Esophagus squamous epithelium (tissue), 5 donors: ENCODE data around the gene CAMKMT. TPM values are rescaled to one million over a fixed set of nuclear protein-coding genes. Genes with fewer than 3 reads are reported as not detected.

Source experiments
- DNase-seq: peaks from one replicate; lab custom pipeline; 2025; lab: John Stamatoyannopoulos, UW
- H3K27ac ChIP-seq, 4 donors: fragments of 200-600 bp; sonication (generic); one replicate each; pipeline ENCODE4 v1.5.1; 2016 to 2019; ENCODE audit warnings: mild to moderate bottlenecking in 1 of 4
- H3K27me3 ChIP-seq, 4 donors: fragments of 200-600 bp; sonication (generic); 1 replicate in 3 of 4; 2 replicates in 1 of 4; pipeline versions ENCODE4 v1.5.1 to v1.6.0; 2017 to 2021; ENCODE audit warnings: antibody characterized with exemption in 1 of 4
- H3K36me3 ChIP-seq, 3 donors: fragments of 200-600 bp; sonication (generic); one replicate each; pipeline ENCODE4 v1.5.1; 2016 to 2019
- H3K4me1 ChIP-seq, 3 donors: fragments of 200-600 bp; sonication (generic); one replicate each; pipeline ENCODE4 v1.5.1; 2017 to 2019
- H3K4me3 ChIP-seq, 4 donors: fragments of 200-600 bp; sonication (generic); 1 replicate in 3 of 4; 2 replicates in 1 of 4; pipeline ENCODE4 v1.5.1; 2016 to 2019; ENCODE audit warnings: mild to moderate bottlenecking in 2 of 4, moderate library complexity in 1 of 4
- H3K9me3 ChIP-seq, 3 donors: fragments of 200-600 bp; sonication (generic); one replicate each; pipeline ENCODE4 v1.5.1; 2016 to 2019
- POLR2A ChIP-seq, 4 donors: fragments of 450-650 bp; IDR thresholded peaks; one replicate each; pipeline ENCODE4 v1.6.1; 2017; ENCODE audit warnings: antibody characterized with exemption in 4 of 4, mild to moderate bottlenecking in 4 of 4, moderate library complexity in 3 of 4
- WGBS, 2 donors: methylation state at CpG; one replicate each; pipeline ENCODE4 v1.1.5; 2018; 5-methylcytosine and 5-hydroxymethylcytosine counted together
- intact Hi-C: fragments of 100-400 bp; cut with DNase I; formaldehyde crosslinking; loops from one replicate; pipeline ENCODE4 v1.15.0; 2022
- total RNA-seq, 4 donors: library from RNA; depleted of rRNA; stranded (reverse); fragments of >200 nt; gene quantifications; one replicate each; pipeline ENCODE4 v1.1.0, GENCODE V29; 2016
- TF ChIP-seq, protein P1 (sequence below), 6 experiments: fragments of 450-650 bp in 4 of 6; fragments of 200-600 bp in 2 of 6; sonication (generic) in 2 of 6; IDR thresholded peaks; one replicate each; pipeline ENCODE4 v1.5.1; 2016 to 2019; ENCODE audit warnings: antibody characterized with exemption in 6 of 6, mild to moderate bottlenecking in 4 of 6, moderate library complexity in 4 of 6
- donor health status: DM: yes; HTN: yes; CAD: no.

CAMKMT gene
- total RNA-seq, 4 donors from 2014 or later, result 5.7 to 14.4 (median 10.6) TPM

DNA sequence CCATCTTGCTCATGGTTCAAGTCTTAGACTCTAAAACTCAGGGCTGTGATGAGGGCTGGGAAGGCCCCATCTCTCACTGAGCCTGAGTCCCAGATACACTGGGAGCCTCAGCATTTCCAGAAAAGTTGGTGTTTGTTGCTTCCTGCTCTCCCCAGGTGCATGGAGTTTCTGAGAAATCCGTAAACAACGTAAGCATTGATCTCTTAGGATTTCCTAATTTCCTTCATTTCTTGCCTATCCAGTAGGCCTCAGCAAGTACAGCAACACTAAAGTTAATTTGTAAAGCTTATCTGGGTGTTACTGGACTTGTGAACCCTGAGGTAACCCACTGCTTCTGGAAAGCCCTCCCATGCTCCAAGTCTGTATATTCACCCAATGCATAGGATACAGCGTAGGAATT, 380.3 kb downstream of the CAMKMT start:
- DNase-seq, result no peak
- no peaks in the 10 kb centered on the region for H3K9me3 ChIP-seq
- H3K36me3 ChIP-seq, result no peaks in the 10 kb centered on the region
- no peak overlapping the region for H3K4me3 ChIP-seq
- TF ChIP-seq POLR2A (IDR thresholded peaks at IDR 0.05), result no peak
- TF ChIP-seq, protein P1, sequence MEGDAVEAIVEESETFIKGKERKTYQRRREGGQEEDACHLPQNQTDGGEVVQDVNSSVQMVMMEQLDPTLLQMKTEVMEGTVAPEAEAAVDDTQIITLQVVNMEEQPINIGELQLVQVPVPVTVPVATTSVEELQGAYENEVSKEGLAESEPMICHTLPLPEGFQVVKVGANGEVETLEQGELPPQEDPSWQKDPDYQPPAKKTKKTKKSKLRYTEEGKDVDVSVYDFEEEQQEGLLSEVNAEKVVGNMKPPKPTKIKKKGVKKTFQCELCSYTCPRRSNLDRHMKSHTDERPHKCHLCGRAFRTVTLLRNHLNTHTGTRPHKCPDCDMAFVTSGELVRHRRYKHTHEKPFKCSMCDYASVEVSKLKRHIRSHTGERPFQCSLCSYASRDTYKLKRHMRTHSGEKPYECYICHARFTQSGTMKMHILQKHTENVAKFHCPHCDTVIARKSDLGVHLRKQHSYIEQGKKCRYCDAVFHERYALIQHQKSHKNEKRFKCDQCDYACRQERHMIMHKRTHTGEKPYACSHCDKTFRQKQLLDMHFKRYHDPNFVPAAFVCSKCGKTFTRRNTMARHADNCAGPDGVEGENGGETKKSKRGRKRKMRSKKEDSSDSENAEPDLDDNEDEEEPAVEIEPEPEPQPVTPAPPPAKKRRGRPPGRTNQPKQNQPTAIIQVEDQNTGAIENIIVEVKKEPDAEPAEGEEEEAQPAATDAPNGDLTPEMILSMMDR (IDR thresholded peaks at IDR 0.05), result no peak
- 88 to 96% methylated on average over 3 of the region's 3 CpGs for WGBS, 2 donors
- no peaks in the 10 kb centered on the region for H3K27me3 ChIP-seq
- H3K27ac ChIP-seq, result peak overlapping the region in 1 of 4 donors; percentile 13
- intact Hi-C loops, result no loop called here
- H3K4me1 ChIP-seq, result peaks cover 0 to 17% (median 0%) of the 10 kb centered on the region in 3 donors

DNA sequence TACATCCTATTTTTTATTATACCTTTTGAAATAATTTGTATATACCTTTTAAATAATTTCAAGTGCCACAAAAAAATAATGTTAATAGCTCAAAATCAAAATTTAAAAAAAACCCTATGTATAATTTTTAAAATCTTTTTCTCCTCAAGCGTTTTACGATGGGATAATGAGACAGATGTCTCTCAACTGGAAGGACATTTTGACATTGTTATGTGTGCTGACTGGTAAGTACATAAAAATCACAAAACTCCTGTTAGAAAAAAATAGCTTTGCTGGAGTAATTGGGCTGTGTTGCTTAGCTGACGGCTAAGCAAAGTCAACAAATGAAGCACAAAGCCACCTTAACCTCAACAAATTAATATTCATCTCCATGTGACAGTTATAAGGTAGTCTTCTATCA, 381.7 kb downstream of the CAMKMT start:
- Histone ChIP-seq H3K9me3 (no peaks in the 10 kb centered on the region), H3K36me3 (no peaks in the 10 kb centered on the region), H3K27ac (no peak overlapping the region), H3K4me3 (no peak overlapping the region), H3K4me1 (peaks cover 0 to 17% (median 0%) of the 10 kb centered on the region in 3 donors), H3K27me3 (no peaks in the 10 kb centered on the region)
- 95 to 96% methylated on average over 3 of the region's 3 CpGs for WGBS, 2 donors
- intact Hi-C loops, result no loop called here
- DNase-seq, result no peak
- TF ChIP-seq POLR2A (IDR thresholded peaks at IDR 0.05), result no peak
- TF ChIP-seq, protein P1 (IDR thresholded peaks at IDR 0.05), result no peak

DNA sequence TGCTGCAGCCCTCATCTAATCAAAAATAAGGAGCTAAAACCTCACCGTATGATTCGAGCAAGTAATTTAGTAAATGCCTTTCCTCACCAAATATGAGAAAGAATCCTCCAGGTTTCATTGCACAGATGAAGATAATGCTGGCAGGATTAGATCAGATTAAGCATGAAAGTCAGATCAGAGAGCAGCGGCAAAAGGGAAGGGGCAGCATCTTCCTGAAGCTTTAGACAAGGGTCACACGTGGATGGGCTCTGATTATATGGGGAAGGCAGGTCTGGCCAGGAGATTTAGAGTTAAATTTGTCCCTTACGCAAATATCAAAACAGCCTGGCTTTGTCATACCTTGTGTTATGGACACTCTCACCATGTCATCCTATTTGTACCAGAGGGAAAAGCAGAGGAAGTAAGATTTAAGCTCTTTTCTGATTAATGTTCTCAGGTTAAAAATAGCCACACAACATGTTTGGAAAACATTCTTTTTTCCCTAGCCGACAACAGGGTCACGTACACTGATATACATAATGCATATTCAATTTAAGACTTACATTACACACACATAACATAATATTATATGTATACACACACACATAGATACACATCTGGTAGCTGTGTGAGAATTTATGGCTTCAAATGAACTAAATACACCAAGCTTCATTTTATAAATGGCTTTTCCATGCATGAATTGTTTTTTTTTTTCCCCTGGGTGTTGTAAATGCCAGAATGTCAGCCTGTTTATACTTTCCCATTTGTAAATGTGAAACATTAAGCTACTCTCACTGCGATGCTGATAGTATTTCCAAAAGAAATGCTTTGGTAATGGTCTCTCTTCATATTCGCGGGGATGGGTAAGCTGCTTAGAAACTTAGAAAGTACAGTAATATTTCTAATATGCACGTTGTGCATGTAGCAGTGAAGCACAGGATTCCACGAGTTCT, 383.5 kb downstream of the CAMKMT start:
- H3K27ac ChIP-seq, result no peak overlapping the region
- intact Hi-C loops, result no loop called here
- no peaks in the 10 kb centered on the region for H3K27me3 ChIP-seq
- H3K4me1 ChIP-seq, result peaks cover 0 to 17% (median 0%) of the 10 kb centered on the region in 3 donors
- 69 to 70% methylated on average over 12 of the region's 12 CpGs for WGBS, 2 donors
- H3K9me3 ChIP-seq, result no peaks in the 10 kb centered on the region
- DNase-seq, result no peak
- H3K36me3 ChIP-seq, result no peaks in the 10 kb centered on the region
- H3K4me3 ChIP-seq, result no peak overlapping the region
- TF ChIP-seq, protein P1 (IDR thresholded peaks at IDR 0.05), result no peak
- TF ChIP-seq POLR2A (IDR thresholded peaks at IDR 0.05), result no peak

DNA sequence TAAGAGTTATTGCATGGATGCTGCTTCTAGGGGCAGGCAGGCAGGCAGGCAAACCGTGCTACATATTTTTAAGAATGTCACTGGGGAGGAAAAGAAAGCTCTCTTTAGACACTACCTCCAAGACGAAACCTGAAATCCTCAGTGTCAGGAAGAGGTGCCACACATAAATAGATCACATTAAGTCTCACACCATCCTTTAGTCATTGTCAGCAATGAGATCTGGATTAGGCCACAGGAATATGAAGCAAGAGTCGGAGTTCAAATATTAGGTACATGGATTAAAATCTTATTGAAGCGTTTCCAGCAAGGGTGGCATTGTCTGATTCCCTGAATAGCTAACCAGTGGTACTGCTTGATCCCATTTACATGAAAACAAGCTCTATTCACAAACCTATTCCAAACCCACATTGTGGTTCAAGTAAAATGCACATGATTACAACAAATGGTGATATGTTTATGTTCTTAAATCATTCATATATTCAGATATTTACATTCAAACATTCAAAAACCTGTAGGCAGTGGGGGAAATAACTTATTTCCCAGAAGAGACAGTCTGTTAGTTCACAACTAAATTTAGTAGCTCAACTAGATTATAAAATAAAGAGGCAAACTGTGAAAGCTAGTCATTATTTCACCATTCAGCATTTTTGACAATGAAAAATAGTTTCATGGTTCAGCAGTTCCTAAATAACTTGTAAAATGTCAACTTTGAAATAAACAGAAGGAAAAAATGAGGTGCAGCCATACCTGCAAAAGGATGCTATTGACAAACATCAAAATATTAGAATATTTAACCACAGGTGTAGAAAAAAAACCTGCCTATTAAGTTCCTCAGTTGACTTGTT, 384.4 kb downstream of the CAMKMT start:
- intact Hi-C loops, result no loop called here
- 67 to 70% methylated on average over 4 of the region's 4 CpGs for WGBS, 2 donors
- Histone ChIP-seq H3K27me3 (no peaks in the 10 kb centered on the region), H3K4me1 (peaks cover 0 to 12% (median 0%) of the 10 kb centered on the region in 3 donors), H3K4me3 (no peak overlapping the region), H3K27ac (no peak overlapping the region), H3K36me3 (no peaks in the 10 kb centered on the region), H3K9me3 (no peaks in the 10 kb centered on the region)
- TF ChIP-seq, protein P1 (IDR thresholded peaks at IDR 0.05), result no peak
- TF ChIP-seq POLR2A (IDR thresholded peaks at IDR 0.05), result no peak
- no peak for DNase-seq
